ENCODE results near the gene C8B.

C8B gene

DNA sequence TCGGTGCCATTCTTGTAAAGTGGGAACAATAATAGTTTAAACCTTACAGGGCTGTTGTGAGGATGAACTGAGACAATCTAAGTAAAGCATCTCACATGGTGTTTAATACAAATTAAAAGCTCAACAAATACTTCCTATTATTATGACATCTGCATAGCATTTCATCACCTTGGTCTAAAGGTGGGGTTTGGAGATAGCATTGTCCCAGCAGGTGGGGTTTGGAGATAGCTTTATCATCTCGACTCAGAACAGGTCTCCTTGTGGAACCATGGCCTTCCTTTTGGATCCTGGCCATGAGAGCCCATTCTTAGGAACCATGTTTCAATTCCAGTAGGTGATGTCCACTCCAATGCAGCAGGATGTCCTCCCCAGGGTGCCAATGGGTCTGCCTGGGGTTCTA is 20.6 kb upstream of the C8B start:
- TF ChIP-seq, protein P1, sequence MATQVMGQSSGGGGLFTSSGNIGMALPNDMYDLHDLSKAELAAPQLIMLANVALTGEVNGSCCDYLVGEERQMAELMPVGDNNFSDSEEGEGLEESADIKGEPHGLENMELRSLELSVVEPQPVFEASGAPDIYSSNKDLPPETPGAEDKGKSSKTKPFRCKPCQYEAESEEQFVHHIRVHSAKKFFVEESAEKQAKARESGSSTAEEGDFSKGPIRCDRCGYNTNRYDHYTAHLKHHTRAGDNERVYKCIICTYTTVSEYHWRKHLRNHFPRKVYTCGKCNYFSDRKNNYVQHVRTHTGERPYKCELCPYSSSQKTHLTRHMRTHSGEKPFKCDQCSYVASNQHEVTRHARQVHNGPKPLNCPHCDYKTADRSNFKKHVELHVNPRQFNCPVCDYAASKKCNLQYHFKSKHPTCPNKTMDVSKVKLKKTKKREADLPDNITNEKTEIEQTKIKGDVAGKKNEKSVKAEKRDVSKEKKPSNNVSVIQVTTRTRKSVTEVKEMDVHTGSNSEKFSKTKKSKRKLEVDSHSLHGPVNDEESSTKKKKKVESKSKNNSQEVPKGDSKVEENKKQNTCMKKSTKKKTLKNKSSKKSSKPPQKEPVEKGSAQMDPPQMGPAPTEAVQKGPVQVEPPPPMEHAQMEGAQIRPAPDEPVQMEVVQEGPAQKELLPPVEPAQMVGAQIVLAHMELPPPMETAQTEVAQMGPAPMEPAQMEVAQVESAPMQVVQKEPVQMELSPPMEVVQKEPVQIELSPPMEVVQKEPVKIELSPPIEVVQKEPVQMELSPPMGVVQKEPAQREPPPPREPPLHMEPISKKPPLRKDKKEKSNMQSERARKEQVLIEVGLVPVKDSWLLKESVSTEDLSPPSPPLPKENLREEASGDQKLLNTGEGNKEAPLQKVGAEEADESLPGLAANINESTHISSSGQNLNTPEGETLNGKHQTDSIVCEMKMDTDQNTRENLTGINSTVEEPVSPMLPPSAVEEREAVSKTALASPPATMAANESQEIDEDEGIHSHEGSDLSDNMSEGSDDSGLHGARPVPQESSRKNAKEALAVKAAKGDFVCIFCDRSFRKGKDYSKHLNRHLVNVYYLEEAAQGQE (IDR thresholded peaks at IDR 0.05; ENCODE audit: insufficient read depth in 1 of 2, low read depth in 2 of 2, low read length in 2 of 2), result no peak
- no peak for TF ChIP-seq FOXP2 (optimal IDR thresholded peaks at IDR 0.05; ENCODE audit: borderline replicate concordance, extremely low read depth, extremely low read length, insufficient read depth)

- no peak for TF ChIP-seq POLR2AphosphoS5 (IDR thresholded peaks at IDR 0.05; ENCODE audit: low read depth, low read length)
- TF ChIP-seq, protein P1 (IDR thresholded peaks at IDR 0.05; ENCODE audit: insufficient read depth in 1 of 2, low read depth in 2 of 2, low read length in 2 of 2), result no peak
- no peak for TF ChIP-seq TAF1 (IDR thresholded peaks at IDR 0.05; ENCODE audit: borderline replicate concordance, insufficient read depth, low read length)
- no peak for TF ChIP-seq SIN3A (IDR thresholded peaks at IDR 0.05; ENCODE audit: borderline replicate concordance, insufficient read depth, low read length)
- TF ChIP-seq FOXP2 (optimal IDR thresholded peaks at IDR 0.05; ENCODE audit: borderline replicate concordance, extremely low read depth, extremely low read length, insufficient read depth), result no peak
Measured at GRCh38 chr1:56985857-56986256, 20.0 kb upstream of the C8B start.

DNA sequence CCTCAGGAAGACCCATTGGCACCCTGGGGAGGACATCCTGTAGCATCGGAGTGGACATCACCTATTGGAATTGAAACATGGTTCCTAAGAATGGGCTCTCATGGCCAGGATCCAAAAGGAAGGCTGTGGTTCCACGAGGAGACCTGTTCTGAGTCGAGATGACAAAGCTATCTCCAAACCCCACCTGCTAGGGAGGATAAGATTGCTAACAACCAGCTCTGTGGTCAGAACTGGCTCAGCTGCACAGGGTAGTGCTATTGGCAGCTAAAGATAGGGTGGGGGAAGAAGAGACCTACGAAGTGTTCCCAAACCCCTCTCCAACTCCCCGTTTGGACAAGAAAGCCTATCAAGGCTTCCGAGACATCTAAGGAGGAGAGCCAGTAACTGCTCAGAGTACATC is 17.7 kb upstream of the C8B start:
- no peak for TF ChIP-seq TAF1 (IDR thresholded peaks at IDR 0.05; ENCODE audit: borderline replicate concordance, insufficient read depth, low read length)
- TF ChIP-seq, protein P1 (IDR thresholded peaks at IDR 0.05; ENCODE audit: insufficient read depth in 1 of 2, low read depth in 2 of 2, low read length in 2 of 2), result no peak
- no peak for TF ChIP-seq POLR2AphosphoS5 (IDR thresholded peaks at IDR 0.05; ENCODE audit: low read depth, low read length)
- TF ChIP-seq SIN3A (IDR thresholded peaks at IDR 0.05; ENCODE audit: borderline replicate concordance, insufficient read depth, low read length), result no peak

- TF ChIP-seq SIN3A (IDR thresholded peaks at IDR 0.05; ENCODE audit: borderline replicate concordance, insufficient read depth, low read length), result no peak
- TF ChIP-seq, protein P1 (IDR thresholded peaks at IDR 0.05; ENCODE audit: insufficient read depth in 1 of 2, low read depth in 2 of 2, low read length in 2 of 2), result no peak
- no peak for TF ChIP-seq POLR2AphosphoS5 (IDR thresholded peaks at IDR 0.05; ENCODE audit: low read depth, low read length)
- no peak for TF ChIP-seq TAF1 (IDR thresholded peaks at IDR 0.05; ENCODE audit: borderline replicate concordance, insufficient read depth, low read length)
- TF ChIP-seq FOXP2 (optimal IDR thresholded peaks at IDR 0.05; ENCODE audit: borderline replicate concordance, extremely low read depth, extremely low read length, insufficient read depth), result no peak
Measured at GRCh38 chr1:56979986-56980755, 14.4 kb upstream of the C8B start.

DNA sequence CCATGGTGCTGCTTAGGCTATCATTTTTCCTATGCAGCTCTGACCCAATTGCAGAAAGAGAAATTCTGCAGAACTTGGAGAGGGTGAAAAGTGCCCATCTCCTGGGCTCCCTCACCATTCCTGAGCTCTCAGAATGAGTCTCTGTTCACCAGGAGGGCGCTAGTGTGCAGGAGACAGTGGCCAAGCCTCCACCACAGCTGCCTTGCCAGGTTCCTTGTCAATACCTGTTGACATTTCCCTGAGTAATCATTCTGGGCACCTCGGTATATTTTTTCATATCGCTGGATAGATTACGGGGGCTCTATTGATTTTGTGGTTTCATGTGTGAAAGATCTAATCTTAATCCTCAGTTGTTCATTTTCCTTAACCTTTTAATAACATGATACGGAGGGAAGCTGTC is 13.0 kb upstream of the C8B start:
- TF ChIP-seq, protein P1 (IDR thresholded peaks at IDR 0.05; ENCODE audit: insufficient read depth in 1 of 2, low read depth in 2 of 2, low read length in 2 of 2), result no peak
- TF ChIP-seq POLR2AphosphoS5 (IDR thresholded peaks at IDR 0.05; ENCODE audit: low read depth, low read length) (no peak), FOXP2 (optimal IDR thresholded peaks at IDR 0.05; ENCODE audit: borderline replicate concordance, extremely low read depth, extremely low read length, insufficient read depth) (no peak), TAF1 (IDR thresholded peaks at IDR 0.05; ENCODE audit: borderline replicate concordance, insufficient read depth, low read length) (no peak), SIN3A (IDR thresholded peaks at IDR 0.05; ENCODE audit: borderline replicate concordance, insufficient read depth, low read length) (no peak)
